SHP77 (cell line): Measurements from ENCODE around the gene CYB561D1.

Experiments
- DNase-seq, 2 experiments: peaks; one replicate each; lab custom pipeline; 2025; lab: John Stamatoyannopoulos, UW

Gene CYB561D1

DNA sequence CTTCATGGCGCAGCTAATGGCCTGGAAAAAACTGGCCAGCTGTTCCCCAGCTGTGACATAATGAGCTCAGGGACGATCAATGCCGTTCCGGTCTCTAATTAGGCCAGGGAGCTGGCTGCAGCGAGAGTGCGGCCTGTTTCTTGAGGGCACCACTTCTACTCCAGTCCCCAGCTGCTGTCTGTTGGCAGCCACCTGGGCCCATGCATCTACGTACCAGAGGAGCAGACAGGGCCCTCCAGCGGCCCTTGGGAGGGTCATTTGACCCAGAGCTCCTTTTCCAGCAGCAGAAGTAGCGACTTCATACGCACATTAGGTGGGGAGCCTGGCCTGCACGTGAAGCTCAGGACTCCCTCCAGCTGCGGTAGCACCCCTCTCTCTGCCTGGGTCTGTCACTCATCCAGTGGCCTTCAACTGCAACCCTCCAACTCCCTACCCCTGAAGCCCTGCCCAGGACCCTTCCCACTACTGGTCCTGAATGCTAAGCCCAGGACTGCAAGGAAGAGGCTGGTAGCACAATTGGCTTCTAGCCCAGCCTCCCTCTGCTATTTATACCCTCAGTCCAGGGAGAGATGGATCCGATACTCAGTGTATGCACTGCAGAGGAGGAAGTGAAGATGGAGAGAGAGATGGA, 36.7 kb downstream of the CYB561D1 start:
- DNase-seq, result peak; percentile 52 to 73

DNA sequence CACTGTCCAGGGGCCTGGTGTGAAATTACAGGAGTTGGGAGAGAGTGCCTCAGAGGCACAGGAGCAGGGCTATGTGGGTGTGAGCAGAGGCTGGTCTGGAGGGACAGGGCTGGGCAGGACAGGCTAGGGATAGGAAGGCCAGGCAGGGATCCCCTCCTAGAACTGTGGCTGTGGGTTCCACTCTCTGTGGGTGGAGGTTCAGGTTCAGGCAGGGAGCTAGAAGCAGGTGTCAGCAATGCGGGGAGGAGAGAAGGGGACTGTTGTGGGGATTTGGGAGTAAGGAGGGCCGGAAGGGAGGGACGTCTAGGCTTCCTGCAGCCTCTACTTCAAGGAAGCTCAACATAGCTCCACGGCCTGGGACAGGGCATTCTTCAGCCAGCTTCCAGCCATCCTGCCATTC, 37.5 kb downstream of the CYB561D1 start:
- no peak for DNase-seq

DNA sequence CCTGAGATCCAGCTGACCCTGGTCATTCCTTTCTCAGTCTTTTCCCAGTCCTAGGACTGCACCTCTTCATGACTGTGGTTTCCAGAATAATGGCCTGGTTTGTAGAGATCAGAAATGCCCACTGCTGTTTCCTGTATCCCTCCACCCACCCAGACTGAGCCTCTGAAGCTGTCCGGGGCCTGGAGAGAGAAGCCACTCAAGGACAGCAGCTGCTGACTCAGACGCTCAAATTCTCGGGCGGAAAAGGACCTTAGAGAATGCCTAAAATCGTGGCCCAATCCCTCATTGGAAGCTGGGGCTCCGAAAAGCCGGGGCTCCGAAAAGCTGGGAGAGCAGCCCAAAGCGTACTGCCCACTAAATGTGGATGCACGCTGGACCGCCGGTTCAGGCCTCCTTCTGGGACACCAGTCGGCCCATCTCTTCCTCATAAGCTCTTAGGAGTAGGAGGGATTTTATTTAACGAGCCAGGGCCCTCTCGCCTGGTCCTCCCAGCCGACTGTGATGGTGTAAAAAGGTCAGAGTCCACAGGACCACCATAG, 38.0 kb downstream of the CYB561D1 start:
- DNase-seq, result peak in 1 of 2 experiments; percentile 27

DNA sequence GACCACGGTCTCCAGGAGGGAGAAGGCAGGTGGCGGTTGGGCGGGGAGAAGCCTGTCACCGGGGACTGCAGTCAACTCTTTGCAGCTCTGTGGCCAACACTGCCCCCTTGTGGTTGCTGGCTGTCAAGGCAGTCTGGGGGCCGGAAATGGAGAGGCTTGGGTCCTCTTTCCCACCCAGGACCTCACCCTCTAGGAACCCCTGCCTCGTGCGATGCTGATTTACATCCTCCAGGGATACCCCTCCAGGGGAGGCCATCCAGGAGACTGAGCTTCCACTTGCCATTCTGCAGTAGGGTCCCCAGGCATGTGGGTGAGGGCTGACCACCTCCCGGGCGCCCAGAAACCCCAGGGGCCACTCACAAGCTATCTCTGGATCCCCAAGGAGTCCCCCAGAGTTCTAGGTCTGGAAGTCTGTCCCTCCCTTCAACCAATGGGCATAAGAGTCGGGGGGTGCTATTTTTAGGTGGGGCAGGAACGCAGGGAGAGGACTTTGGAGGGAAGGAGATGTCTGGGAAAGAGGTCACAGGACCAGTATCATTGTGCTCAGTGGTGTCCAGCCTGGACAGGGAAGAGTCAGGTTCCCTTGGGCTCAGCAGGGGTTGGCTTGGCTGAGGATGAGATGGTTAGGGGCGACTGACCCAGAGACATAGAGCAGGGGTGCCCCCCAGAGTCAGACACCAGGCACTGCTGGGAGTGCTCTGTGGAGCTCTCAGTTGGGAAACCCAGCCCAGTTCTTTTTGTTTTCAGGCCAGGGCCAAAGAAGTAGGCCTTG, 38.7 kb downstream of the CYB561D1 start:
- peak; percentile 72 to 78 for DNase-seq

DNA sequence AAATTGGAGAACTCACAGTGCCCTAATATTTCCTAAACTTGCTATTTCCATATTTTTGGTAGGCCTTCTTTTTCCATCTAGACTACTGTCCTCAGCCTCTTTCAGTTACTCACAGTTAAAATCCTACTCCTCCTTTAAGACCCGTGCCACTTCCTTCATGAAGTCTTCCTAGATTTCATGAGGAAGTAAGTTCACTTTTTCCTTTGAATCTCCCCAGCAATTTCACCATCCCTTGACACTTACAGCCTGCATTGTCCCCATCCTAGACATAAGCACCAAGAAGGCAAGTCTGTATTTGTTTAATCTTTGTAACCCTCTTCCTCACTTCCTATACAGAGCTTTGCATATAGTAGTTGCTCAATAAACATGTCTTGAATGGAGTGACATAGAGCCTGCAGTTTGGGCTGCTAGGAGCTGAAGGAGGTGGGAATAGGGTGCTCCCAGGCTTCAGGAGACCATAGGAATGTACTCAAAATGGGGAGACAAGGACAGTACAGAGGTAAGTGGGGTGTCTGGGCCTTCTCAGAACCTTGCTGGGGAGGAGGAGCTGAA, 40.5 kb downstream of the CYB561D1 start:
- no peak for DNase-seq

DNA sequence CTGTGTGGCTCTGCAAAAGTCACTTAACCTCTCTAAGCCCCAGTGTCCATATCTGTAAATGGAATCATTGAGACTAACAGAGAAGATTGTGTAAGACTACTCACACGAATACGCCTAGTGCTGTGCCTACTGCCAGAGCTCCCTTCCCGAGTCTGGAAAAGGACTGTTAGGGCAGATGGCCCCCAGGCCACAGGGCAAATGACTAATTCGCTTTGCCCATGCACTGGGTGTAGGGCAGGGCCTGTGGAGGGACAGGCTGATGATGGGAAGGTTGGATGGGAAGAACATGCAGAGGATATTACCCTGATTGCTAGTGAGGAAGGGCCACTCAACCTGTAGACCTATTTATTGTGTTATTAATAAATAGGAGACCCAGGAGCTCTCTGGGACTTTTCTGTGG, 41.6 kb downstream of the CYB561D1 start:
- DNase-seq, result no peak

DNA sequence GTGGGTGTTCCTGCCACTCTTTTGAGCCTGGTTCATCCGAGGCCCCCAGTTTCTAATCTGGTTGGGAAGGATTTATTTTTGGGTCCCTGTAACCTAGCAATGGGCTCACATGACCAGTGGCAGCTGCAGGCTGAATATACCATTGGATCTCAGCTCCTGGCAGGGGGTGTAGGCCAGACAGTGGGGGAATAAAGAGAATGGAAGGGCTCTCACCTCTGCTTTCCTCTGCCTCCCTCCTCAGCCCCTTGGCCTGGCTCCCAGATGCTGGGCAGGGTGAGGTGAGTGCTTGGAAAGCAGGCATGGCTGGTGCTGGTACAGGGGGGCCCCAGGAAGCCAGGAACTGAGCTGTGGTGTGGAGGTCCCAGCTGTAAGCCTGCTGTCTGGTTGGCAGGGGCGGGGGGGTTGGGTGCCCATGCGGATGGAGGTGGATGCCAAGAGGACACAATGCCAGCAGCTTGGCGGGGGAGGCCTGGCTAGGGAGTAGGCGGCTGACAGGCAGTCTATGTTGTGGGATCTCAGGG, 42.1 kb downstream of the CYB561D1 start:
- DNase-seq, result no peak

DNA sequence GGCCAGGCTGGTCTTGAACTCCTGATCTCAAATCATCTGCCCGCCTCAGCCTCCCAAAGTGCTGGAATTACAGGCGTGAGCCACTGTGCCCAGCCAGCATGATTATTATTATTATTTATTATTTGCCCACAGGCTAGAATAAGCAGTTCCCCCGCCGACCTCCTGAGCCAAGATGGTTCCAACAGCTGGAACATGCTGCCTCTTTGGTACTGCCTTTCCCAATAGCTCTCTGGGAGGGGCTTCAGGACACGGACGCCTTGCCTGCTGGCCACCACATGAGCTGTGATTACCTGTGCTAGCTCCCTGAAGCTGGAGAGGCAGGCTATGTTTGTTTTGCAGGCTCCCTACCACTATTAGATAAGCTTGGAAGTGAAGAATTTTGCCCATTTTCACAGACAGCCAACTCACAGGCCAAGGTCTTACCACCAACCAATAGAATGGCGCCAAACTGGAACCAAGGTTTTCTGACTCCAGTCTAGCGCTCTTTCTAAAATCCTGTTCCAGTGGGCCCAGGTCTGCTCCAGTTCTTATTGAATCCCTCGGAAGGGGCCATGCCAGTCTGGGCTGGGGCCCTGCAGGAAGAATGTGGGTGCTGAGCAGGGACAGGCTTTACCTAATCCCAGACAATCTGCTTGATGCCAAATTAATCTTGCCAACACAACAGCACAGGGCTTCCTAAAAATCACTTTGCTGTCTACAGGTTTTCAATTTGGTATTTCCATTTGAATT, 43.7 kb downstream of the CYB561D1 start:
- DNase-seq, result no peak

DNA sequence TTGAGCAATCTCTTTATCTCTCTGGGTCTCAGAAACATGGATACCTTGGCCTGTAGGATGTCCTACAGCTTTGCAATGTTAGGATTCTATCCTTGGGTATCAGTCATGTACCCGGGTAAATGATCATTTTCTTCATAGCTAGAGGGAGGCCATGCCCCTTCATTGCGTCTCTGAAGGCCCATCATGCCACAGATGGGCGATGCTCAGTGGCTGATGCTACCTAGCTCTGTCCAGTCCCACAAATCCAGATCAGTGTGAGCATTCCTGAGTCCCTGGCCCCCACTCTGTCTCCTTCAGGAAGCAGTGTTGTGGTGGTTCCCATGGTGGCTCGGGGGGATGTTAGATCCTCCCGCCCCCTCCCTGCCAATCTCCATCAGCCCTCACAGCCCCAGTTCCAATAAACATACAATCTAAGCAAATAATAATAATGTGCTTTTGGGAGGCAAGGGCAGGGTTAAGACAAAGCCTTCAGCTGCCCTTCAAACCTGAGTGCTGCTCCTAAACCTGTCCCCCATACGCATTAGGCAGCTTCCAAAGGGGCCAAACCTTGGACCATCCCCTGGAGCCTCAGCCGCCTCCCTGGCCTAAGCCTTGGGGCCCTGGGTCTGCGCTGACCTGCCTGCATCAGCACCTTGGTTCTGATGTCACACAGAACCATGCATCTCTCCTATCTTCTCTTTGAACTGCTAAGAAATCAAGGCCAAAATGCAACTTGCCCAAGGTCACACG, 45.1 kb downstream of the CYB561D1 start:
- DNase-seq, result no peak

DNA sequence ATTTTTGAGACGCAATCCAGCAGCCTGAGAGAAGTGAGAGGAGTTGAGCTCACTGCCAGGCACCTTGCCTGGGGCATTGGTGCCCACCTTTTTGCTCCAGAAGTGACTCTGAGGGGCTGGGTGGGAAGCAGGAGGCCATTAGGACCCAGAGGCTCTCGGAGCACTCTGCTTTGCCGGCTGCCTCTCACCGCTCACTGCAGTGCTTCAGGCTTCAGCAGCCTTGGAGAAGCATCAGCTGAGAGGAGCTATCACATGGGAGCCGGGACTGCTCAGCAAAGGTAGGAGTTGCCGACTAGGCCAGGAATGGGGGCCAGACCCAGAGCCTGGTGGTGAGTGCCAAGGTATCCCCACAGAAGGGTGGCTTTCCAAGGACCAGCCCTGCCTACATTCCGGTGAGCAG, 45.8 kb downstream of the CYB561D1 start, which contains the start of gene GPR61:
GPR61 (plus strand) TSS at position 197 of the 400 bp plus-strand sequence. CDS start 3,151 bp downstream, outside the sequence.
- no peak for DNase-seq

DNA sequence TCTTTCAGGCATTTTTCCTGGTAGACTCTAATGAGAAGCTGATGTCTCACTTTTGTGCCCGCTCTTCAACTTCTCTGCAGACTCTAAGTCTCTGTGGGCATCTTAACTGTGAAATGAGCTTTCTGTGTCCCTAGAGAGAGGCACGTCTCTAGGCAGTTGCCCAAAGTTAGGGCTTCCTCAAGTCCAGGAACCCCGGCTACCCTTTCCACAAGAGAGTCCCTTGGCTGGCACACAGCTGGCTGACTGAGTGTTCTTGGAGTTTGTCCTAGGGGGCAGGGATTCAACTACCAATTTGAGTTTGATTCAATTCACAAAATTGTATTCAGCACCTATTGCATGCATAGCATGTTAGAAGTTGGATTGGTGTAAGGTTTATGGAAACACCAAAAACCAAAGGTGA, 47.2 kb downstream of the CYB561D1 start:
- no peak for DNase-seq

DNA sequence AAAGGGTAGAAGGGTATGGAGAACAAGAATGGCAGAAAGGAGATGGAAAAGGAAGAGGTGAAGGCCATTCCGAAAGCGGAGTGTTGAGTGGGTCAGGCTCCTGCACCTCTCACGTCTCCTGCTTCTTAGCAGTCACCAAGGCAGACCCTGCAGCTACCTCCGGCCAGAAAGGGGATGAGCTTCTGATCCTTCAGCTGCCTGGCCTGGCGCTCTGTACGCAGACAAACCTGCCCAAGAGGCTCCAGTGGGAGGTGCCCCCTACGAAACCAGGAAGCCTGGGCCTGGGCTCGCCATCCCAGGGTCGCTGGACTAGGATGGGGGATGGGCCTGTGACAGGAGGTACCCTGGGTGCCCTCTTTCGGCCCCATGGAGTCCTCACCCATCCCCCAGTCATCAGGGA, 48.8 kb downstream of the CYB561D1 start:
- no peak for DNase-seq

DNA sequence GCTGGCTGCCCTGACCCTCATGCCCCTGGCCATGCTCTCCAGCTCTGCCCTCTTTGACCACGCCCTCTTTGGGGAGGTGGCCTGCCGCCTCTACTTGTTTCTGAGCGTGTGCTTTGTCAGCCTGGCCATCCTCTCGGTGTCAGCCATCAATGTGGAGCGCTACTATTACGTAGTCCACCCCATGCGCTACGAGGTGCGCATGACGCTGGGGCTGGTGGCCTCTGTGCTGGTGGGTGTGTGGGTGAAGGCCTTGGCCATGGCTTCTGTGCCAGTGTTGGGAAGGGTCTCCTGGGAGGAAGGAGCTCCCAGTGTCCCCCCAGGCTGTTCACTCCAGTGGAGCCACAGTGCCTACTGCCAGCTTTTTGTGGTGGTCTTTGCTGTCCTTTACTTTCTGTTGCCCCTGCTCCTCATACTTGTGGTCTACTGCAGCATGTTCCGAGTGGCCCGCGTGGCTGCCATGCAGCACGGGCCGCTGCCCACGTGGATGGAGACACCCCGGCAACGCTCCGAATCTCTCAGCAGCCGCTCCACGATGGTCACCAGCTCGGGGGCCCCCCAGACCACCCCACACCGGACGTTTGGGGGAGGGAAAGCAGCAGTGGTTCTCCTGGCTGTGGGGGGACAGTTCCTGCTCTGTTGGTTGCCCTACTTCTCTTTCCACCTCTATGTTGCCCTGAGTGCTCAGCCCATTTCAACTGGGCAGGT, 49.5 kb downstream of the CYB561D1 start:
- no peak for DNase-seq

DNA sequence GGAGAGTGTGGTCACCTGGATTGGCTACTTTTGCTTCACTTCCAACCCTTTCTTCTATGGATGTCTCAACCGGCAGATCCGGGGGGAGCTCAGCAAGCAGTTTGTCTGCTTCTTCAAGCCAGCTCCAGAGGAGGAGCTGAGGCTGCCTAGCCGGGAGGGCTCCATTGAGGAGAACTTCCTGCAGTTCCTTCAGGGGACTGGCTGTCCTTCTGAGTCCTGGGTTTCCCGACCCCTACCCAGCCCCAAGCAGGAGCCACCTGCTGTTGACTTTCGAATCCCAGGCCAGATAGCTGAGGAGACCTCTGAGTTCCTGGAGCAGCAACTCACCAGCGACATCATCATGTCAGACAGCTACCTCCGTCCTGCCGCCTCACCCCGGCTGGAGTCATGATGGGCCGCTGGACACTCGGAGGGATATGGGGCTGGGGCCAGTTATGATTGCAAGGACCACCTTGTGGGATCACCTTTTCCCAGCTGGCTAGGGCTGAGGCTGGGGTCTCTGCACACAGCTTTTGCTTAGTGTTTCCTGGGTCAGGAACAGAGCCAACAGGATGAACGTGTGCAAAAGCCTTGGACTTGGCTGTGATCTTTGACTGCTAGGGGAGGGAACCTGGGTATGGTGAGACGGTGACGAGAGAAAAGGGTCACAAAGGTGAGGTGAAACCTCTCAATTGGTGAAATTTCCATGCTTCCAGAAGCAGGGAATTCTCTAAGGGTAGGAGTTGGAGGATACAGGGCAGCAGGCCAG, 50.3 kb downstream of the CYB561D1 start:
- DNase-seq, result no peak

DNA sequence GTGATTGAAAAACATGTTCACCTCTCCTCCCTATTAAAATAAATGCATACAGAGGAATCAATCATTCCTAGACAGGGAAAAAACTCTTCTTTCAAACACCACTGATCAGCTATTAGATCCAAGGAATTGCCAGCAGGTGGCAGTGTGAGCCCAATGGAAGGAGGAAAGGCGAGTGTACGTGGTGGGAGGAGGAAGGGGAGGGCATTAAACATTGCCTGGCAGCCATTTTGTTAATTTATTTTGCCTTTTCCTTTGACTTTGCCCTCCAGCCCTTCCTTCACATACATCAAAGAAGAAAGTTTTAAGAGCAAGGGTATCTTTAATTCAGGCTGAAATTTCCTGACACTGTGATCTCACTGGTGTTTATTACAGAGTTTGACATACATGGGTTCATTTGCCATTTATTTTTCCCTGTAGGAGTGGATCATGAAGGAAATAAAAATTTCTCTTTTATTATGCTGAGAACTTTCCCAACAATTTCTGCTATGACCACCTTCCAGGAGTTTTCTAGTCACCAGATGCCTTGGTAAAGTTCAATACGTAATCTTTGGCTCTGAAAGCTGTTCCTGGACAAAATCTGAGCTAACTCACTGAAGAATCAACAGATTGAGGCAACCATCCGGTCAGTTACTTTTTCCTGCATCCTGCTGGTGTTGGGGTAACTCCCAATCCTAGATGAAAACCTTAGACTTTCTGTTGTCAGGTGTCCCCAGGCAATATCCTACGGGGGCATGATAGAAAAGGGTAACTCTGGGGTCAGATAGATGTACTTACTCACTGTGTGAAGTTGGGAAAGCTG, 52.6 kb downstream of the CYB561D1 start:
- peak; percentile 79 to 84 for DNase-seq

DNA sequence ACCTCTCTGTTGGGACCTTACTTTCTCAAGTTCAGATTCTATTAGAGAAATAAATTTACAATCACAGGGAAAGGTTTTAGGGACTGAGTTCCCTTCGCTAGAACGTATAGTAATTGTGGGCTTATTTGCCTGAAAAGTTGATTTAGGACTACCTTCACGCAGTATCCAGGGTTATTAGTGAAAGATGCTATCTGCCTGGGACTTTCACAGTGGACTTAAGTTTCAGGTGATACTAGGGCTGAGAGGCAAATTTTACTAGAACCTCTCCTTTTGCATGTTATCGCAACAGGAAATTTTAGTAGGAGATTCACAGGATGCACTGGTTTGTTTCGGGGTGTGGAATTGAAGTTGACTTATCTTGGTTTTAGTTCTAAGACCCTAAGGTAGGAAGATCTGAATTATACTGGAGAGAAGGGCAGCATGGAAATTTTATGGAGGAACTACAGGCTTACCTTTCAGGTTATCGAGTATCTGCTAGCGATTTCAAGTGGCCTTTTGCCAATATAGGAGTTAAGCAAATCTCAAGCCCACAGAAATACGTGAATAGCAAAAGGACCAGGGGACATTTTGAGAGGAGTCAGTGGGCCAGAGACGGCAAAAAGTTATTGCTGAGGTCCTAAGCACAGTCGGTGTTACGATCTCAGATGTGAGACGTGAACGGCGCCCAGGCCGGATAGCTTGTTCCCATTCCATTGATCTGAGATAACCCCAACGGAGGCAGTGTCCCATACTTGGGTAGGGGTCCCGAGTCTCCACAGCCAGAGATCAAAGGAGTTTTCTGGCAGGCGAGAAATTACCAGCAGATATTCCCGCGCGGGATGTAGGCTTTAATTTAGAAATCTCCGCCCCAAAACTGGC, 53.8 kb downstream of the CYB561D1 start:
- DNase-seq, result no peak

DNA sequence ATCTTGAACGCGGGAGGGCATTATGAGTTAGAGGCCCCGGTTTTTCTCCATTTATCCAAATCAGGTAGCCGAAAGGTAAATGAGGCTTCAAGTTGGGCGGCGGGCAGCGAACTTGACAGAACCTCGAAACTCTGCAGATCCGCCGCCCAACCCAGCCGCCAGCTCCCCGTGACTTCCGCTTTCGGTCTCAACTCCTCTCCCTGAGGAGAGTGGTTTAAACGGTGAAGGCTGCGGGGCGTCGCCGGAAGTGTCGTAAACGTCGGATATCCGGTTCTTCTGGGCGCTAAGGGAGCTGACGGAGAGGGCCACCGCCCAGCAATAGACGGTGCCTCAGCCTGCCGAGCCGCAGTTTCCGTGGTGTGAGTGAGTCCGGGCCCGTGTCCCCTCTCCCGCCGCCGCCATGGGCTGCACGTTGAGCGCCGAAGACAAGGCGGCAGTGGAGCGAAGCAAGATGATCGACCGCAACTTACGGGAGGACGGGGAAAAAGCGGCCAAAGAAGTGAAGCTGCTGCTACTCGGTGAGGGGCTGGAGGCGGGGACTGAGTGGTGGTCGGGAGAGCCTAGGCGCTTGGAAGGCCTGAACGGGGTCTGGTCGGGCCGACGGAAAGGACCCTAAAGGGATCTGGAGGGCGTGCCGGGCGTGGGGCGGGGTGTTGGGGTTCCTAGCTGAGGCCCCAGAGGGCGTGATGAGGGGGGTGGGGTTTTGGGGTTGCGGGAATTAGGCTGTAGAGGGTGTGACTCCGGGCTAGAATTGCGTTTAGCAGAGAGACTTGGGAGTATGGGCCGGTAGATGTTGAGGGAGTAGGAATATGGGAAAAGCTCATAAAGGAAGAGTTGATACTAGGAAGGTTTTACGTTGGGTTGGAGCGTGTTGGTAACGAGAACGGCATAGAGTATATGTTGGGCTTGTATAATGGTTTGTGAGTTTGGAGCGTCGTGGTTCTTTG, 54.7 kb downstream of the CYB561D1 start, which contains the start of gene GNAI3:
GNAI3 (plus strand) TSS at position 295 of the 947 bp plus-strand sequence; CDS start at position 401, 106 bp downstream.
- DNase-seq, result peak; percentile 93
